Smooth muscle cell (in vitro differentiated cells): ENCODE results near the gene RBFOX1. TPM values are rescaled to one million over a fixed set of nuclear protein-coding genes. Genes with fewer than 3 reads are reported as not detected.

ENCODE experiments used
- DNase-seq: peaks from one replicate; lab custom pipeline; 2025; ENCODE audit not compliant: unreplicated experiment; lab: John Stamatoyannopoulos, UW
- H2AFZ ChIP-seq: fragments of 200-600 bp; sonication (generic); 2 replicates; pipeline ENCODE4 v1.6.0; 2016; ENCODE audit warnings: antibody characterized with exemption, low read depth, mild to moderate bottlenecking
- H3F3A ChIP-seq: fragments of 200-600 bp; sonication (generic); 2 replicates; pipeline ENCODE4 v1.6.0; 2017; ENCODE audit warnings: antibody characterized with exemption, low read depth
- H3K27ac ChIP-seq: fragments of 200-600 bp; sonication (generic); 2 replicates; pipeline ENCODE4 v1.5.1; 2016; ENCODE audit warnings: low read depth, mild to moderate bottlenecking
- H3K27me3 ChIP-seq: fragments of 200-600 bp; sonication (generic); 2 replicates; pipeline ENCODE4 v1.6.1; 2016; ENCODE audit warnings: low read depth, mild to moderate bottlenecking
- H3K36me3 ChIP-seq: fragments of 200-600 bp; sonication (generic); 2 replicates; pipeline ENCODE4 v1.5.1; 2016; ENCODE audit warnings: low read depth
- H3K4me1 ChIP-seq: fragments of 200-600 bp; sonication (generic); 2 replicates; pipeline ENCODE4 v1.5.1; 2016; ENCODE audit warnings: low read depth
- H3K4me2 ChIP-seq: fragments of 200-600 bp; sonication (generic); 2 replicates; pipeline ENCODE4 v1.6.0; 2016; ENCODE audit warnings: mild to moderate bottlenecking
- H3K4me3 ChIP-seq: fragments of 200-600 bp; sonication (generic); 2 replicates; pipeline ENCODE4 v1.5.1; 2016; ENCODE audit warnings: mild to moderate bottlenecking
- H3K79me2 ChIP-seq: fragments of 200-600 bp; sonication (generic); 2 replicates; pipeline ENCODE4 v1.6.0; 2016; ENCODE audit warnings: low read depth, mild to moderate bottlenecking
- H3K9ac ChIP-seq: fragments of 200-600 bp; sonication (generic); 2 replicates; pipeline ENCODE4 v1.6.0; 2016; ENCODE audit warnings: low read depth
- H3K9me3 ChIP-seq: fragments of 200-600 bp; sonication (generic); replicated peaks from 2 replicates; pipeline ENCODE4 v1.5.1; 2016; ENCODE audit warnings: low read depth
- H4K20me1 ChIP-seq: fragments of 200-600 bp; sonication (generic); 2 replicates; pipeline ENCODE4 v1.6.0; 2016; ENCODE audit warnings: low read depth
- CTCF ChIP-seq: fragments of 200-600 bp; sonication (generic); IDR thresholded peaks from 2 replicates; pipeline ENCODE4 v1.5.1; 2017; ENCODE audit warnings: borderline replicate concordance, mild to moderate bottlenecking, antibody characterized with exemption; ENCODE audit not compliant: insufficient read depth, poor library complexity, severe bottlenecking
- WGBS: methylation state at CpG from one replicate; pipeline ENCODE4 v1.1.7; 2016; ENCODE audit warnings: low lambda C conversion rate; 5-methylcytosine and 5-hydroxymethylcytosine counted together
- polyA plus RNA-seq: library from polyadenylated mRNA; unstranded; fragments of >200 nt; fragmentation: Nextera tagmentation; extraction: Ambion mirVana; gene quantifications from 2 replicates; pipeline ENCODE4 v1.2.1, GENCODE V29; 2016
- total RNA-seq: library from RNA; depleted of rRNA; stranded (reverse); fragments of >200 nt; gene quantifications from 2 replicates; pipeline ENCODE4 v1.2.3, GENCODE V29; 2014

RBFOX1 gene
- total and polyA plus RNA-seq, 2 experiments from 2014 or later = not detected

- H3K27ac ChIP-seq = no peak overlapping the region
- H3F3A ChIP-seq = no peaks in the 10 kb centered on the region
- no peak overlapping the region for H2AFZ ChIP-seq
- H3K9me3 ChIP-seq = no peaks in the 10 kb centered on the region
- no peak for DNase-seq
- TF ChIP-seq CTCF = no peak
- no peaks in the 10 kb centered on the region for H3K4me1 ChIP-seq
- 81% methylated on average over 5 of the region's 5 CpGs for WGBS
- H3K27me3 ChIP-seq = no peaks in the 10 kb centered on the region
- H3K4me3 ChIP-seq = no peak overlapping the region
- H3K79me2 ChIP-seq = no peaks in the 10 kb centered on the region
- no peaks in the 10 kb centered on the region for H3K36me3 ChIP-seq
- H3K4me2 ChIP-seq = no peak overlapping the region
- H4K20me1 ChIP-seq = no peaks in the 10 kb centered on the region
- H3K9ac ChIP-seq = no peak overlapping the region
These were observed 43.6 kb downstream of the RBFOX1 start for GRCh38 chr16:7376227-7376626.

- no peaks in the 10 kb centered on the region for H3K4me1 ChIP-seq
- H3K9me3 ChIP-seq = no peaks in the 10 kb centered on the region
- 93% methylated on average over 5 of the region's 5 CpGs for WGBS
- no peak for DNase-seq
- no peak overlapping the region for H3K27ac ChIP-seq
- no peaks in the 10 kb centered on the region for H4K20me1 ChIP-seq
- TF ChIP-seq CTCF = no peak
- no peaks in the 10 kb centered on the region for H3K79me2 ChIP-seq
- no peaks in the 10 kb centered on the region for H3F3A ChIP-seq
- no peaks in the 10 kb centered on the region for H3K36me3 ChIP-seq
- H3K4me2 ChIP-seq = no peak overlapping the region
- no peak overlapping the region for H3K4me3 ChIP-seq
- no peaks in the 10 kb centered on the region for H3K27me3 ChIP-seq
- no peak overlapping the region for H3K9ac ChIP-seq
- H2AFZ ChIP-seq = no peak overlapping the region
These were observed 44.6 kb downstream of the RBFOX1 start for GRCh38 chr16:7377231-7377630.

GRCh38 chr16:7378024-7378695, 45.5 kb downstream of the RBFOX1 start:
- 92% methylated on average over 16 of the region's 16 CpGs for WGBS
- no peak for TF ChIP-seq CTCF

GRCh38 chr16:7380441-7380840, 47.8 kb downstream of the RBFOX1 start:
- Histone ChIP-seq H3K9me3 (no peaks in the 10 kb centered on the region), H3K27ac (no peak overlapping the region), H3K4me3 (no peak overlapping the region), H3K4me1 (no peaks in the 10 kb centered on the region), H3K27me3 (no peaks in the 10 kb centered on the region), H3F3A (no peaks in the 10 kb centered on the region), H3K9ac (no peak overlapping the region), H3K36me3 (no peaks in the 10 kb centered on the region), H3K4me2 (no peak overlapping the region), H3K79me2 (no peaks in the 10 kb centered on the region), H2AFZ (no peak overlapping the region), H4K20me1 (no peaks in the 10 kb centered on the region)
- no peak for TF ChIP-seq CTCF
- 91% methylated on average over 5 of the region's 5 CpGs for WGBS
- DNase-seq = no peak

More at GRCh38 chr16:7378024-7378695, 45.5 kb downstream of the RBFOX1 start:
- no peak overlapping the region for H2AFZ ChIP-seq
- H3K4me2 ChIP-seq = no peak overlapping the region
- no peaks in the 10 kb centered on the region for H3K36me3 ChIP-seq
- no peaks in the 10 kb centered on the region for H4K20me1 ChIP-seq
- no peak overlapping the region for H3K27ac ChIP-seq
- no peaks in the 10 kb centered on the region for H3F3A ChIP-seq
- DNase-seq = no peak
- H3K79me2 ChIP-seq = no peaks in the 10 kb centered on the region
- no peak overlapping the region for H3K9ac ChIP-seq
- H3K4me1 ChIP-seq = no peaks in the 10 kb centered on the region
- H3K4me3 ChIP-seq = no peak overlapping the region
- H3K9me3 ChIP-seq = no peaks in the 10 kb centered on the region
- no peaks in the 10 kb centered on the region for H3K27me3 ChIP-seq
